NCI-H2107 treated with DMSO at 0.1 percent for 48 hours (cell line): Measurements from ENCODE around the gene CD7.

ENCODE experiments used
- DNase-seq: peaks from one replicate; lab custom pipeline; 2025; ENCODE audit not compliant: unreplicated experiment; lab: John Stamatoyannopoulos, UW

Gene CD7

DNA sequence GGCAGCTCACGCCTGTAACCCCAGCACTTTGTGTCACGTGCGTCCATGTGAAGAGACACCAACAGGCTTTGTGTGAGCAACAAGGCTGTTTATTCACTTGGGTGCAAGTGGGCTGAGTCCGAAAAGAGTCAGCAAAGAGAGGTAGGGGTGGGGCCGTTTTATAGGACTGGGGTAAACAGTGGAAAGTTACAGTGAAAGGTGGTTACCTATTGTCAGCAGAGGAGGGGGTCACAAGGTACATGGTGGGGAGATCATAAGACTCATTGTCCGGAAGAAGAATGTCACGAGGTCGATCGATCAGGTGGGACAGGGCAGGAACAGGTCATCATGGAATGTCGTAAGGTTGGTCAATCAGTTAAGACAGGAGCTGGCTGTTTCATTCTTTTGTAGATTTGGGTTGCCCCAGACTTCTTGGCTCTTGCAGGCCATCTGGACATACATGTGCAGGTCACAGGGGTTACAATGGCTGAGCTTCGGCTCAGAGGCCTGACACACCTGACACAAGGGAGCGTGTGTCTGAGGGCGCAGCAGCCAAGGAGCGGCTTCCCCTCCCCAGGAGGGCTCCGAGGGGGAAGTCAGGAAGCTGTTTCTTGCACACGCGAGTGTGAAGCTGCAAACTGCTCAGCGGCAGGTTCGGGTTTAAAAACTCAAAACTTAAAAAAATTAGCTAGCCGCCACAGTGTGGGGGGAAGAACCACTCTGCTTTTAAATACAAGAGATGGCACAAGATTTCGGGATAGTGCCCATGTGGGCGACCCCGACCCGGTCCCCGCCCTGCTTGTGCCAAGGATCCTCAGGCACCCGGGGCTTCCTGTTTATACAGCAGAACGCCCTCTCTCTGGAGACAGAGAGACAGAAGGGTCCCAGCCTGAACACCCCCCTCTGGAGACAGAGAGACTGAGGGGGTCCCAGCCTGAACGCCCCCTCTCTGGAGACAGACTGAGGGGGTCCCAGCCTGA lies 29.2 kb upstream of the CD7 start:
- DNase-seq = no peak

DNA sequence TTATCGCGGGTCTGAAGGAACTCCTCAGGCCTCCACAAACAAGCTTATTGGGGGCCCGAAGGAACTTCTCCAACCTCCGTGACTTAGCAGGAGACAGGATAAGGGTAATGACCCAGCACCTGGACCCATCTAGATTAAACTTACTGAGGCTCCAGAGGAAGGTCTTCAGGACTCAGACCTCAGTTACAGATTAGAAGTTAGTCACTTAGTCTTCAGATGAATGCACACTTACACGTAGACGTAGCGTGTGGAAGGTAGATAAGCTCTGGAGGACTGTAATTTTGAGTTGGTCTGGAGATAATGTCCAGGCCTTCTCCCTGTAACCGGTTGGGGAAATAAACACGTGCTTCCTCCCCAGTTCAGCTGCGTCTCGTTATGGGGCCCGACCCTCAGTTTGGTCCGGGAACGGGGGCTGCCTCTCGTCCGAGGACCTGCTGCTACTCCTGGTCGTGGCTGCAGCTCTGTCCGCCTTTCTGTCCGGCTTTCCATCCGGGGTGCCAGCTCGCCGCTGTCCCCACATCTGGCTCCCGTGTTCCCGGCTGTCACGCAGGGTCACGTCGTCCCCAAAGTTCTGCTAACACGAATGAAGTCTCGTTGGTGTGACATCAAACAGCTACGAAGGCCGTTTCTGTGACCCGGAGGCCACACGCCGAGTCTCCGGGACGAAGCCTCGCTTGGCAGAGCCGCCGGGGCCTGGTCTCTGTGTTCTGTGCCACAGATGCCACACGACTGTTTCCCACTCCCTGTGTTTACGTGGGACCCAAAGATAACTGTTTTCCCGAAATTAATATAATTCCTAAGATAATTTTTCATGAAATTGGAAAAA lies 28.0 kb upstream of the CD7 start:
- DNase-seq = no peak

DNA sequence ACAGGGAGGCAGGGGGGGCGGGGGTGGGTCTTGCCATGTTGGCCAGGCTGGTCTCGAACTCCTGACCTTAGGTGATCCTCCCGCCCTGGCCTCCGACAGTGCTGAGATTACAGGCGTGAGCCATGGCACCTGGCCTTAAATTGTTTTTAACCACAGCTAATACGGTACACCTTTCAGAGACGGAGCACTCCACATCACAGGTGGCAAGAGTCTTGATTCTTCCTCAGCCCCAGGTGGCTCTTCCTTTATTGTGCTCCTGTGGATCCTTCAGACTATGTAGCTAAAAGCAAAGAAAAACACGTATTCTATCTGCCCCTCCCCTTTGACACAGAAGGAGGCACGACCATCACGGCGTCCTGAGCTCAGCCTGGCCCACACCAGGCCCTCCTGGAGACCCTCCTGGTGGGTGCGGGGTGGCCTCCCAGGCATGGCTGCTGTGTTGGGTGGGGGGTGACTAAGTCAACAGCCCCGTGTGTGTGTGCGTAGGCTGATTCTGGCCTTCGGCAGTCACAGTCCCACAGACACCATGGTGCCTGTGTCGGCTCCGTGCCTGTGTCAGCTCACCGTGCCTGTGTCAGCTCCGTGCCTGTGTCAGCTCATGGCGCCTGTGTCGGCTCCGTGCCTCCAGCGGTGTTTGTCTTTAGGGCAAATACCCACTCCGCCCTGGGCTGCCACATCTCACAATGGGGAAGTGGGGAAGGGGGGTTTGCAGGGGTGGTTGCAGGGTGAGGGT lies 26.9 kb upstream of the CD7 start:
- no peak for DNase-seq

DNA sequence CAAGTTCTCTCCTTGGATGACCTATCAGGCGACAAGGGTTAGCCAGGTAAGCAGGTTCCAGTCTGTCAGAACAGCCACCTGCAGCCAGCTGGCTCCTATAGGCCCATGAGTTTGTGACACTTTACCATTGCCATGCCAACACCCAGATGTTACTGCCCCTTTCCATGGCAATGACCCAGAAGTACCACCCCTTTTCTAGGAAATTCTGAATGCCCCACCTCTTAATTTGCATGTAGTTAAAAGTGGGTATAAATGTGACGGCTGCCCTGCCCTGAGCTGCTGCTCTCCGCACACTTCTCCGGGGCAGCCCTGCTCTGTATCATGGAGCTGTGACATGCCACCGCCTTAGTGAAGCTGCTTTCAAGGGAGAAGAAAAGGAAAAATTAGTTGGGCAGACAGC lies 26.2 kb upstream of the CD7 start:
- DNase-seq = no peak

DNA sequence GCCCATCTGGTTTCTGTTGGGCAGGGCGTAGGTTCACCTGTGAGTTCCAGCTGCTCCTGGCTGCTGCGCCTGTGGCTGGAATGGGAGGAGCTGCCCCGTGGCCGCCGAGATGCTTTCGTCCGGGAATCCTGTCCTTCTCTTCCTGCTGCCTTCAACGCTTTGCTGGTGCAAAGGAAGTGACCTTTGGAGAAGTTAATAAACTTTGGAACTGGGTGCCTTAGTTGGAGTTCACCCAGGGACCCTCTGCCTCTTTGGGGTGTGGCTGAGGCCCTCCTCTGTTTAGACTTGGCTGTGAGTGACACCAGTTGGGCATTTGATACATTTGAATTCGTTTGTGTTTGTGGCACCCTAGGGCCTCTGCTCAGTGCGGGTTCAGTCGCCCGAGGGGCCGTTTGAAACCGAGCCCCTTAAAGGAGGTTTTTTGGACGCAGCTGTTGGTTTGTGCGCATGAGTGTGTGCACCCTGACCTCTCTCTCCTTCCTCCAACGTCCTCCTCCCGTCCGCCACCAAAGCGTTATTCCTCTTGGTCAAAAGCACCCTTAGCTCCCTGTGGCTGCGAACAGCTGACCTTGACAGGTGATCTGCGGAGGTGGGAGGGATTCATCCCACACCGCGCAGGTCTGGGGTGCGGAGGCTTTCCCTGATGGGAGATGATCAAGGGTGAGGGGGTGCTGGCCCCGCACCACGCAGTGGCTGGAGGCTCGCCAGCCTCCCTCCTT lies 25.1 kb upstream of the CD7 start:
- no peak for DNase-seq

DNA sequence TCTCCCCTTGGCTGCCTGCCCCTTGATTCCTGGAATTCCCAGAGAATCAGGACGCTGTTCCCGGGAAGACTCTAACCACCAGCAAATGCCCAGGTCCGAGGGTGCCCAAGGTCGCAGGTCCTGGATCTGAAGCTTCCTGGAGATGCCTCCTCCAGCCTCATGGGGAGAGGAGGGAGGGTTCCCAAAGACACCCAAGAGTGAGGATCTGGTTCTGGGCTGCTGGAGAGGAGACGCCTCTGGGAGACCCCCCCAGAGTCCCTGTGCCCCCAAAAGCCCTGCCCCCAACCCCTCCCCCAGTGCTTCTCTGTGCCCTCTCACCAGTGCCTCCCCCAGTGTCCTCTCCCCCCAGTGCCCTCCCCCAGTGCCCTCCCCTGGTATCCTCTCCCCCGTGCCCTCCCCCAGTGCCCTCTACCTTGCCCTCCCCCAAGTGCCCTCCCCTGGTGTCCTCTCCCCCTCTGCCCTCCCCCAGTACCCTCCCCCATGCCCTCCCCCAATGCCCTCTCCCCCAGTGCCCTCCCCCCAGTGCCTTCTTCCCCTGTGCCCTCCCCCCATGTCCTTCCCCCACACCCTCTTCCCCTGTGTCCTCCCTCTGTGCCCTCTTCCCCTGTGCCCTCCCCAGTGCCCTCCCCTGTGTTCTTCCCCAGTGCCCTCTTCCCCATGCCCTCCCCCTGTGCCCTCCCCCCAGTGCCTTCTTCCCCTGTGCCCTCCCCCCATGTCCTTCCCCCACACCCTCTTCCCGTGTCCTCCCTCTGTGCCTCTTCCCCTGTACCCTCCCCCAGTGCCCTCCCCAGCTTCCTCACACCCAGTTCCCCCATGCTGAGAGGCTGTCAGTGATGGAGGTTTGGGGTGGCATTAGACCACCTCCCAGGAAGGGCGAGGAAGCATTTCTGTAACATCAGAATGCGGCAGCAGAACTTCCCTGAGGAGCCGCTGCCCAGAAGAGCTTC lies 22.5 kb upstream of the CD7 start:
- DNase-seq = no peak

DNA sequence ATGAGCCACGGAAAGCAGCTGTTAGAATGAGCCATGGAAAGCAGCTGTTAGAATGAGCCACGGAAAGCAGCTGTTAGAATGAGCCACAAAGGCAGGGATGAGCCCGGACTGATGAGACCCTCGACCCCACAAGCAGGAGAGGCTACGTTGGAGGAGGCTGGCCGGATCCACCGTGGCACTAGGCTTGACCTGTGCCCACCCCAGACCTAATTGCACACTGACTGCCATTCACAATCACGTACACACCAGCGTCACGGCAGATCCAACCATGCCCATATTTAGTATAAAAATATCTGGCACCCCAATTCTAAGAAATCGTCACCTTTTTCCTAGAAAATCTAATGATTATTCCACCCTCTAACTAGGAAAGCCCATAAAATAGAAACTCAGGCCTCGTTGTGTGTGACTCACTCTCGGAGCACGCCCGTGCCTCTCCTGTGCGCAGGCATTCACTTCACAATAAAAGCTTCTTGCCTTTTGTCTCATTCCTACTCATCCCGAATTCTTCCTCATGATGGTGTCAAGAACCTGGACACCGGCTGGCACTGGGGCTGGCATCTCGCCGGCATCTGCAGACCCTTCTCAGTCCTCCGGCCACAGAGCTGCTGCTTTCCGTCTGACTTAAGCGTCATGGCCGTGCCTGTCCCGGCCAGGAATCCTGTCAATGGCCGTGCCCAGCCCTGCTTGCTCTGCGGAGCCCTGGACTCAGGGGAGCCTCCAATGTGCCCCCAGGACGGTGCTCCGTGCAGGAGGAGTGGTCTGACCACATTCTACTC lies 21.6 kb upstream of the CD7 start:
- no peak for DNase-seq

DNA sequence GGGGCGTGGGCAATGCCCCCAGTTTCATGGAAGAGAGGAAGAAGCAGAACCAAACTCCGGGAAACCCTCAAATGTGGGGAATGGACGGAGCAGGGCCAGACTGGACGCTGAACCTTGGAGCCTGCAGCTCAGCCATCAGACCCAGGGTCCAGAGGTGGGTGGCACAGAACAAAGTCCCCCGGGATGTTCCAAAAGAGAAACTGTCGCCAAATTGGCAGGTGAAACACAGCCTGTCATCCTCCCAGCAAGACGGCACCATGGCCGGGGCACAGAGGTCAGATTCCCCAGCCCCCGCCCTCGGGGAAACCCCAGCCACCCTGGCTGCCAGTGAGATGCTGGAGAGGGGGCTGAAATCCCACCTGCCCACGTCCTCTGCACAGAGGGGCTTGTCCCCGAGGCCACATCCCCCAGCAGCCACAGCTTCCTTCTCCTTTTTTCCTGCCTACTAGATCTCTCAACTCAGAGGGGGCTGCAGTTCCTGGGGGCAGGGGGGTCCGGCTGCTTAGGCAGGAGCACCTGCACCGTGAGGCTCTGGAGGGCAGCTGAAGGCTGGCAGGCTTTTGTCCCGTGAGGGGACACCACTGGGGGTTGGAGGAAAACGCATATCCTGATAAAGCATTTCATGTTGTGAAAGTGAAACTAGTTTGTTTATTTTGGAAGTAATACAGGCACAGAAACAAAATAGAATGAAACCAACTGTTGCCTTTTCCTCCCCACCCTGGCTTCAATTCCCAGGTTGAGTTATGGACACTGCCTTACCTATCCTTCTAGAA lies 17.4 kb upstream of the CD7 start:
- DNase-seq = no peak

DNA sequence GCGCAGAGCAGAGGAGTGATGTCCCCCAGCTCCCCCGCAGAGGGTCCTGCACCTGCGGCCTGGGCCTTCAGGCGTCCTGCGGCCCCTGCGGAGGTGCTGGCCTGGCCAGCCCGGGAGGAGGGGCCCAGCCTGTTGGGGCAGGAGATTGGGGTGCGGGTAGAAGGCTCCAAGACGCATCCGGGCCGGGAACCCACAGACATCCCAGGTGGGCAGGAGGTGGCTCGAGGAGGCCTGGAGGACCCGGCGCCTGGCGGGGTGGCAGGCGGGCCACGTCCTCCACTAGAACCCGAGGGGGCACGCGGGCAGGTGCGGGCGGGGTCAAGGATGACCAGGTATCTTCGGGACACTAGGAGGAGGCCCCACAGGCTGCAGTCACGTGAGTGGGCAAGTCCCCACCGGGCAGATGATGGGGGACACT lies 16.8 kb upstream of the CD7 start:
- no peak for DNase-seq

DNA sequence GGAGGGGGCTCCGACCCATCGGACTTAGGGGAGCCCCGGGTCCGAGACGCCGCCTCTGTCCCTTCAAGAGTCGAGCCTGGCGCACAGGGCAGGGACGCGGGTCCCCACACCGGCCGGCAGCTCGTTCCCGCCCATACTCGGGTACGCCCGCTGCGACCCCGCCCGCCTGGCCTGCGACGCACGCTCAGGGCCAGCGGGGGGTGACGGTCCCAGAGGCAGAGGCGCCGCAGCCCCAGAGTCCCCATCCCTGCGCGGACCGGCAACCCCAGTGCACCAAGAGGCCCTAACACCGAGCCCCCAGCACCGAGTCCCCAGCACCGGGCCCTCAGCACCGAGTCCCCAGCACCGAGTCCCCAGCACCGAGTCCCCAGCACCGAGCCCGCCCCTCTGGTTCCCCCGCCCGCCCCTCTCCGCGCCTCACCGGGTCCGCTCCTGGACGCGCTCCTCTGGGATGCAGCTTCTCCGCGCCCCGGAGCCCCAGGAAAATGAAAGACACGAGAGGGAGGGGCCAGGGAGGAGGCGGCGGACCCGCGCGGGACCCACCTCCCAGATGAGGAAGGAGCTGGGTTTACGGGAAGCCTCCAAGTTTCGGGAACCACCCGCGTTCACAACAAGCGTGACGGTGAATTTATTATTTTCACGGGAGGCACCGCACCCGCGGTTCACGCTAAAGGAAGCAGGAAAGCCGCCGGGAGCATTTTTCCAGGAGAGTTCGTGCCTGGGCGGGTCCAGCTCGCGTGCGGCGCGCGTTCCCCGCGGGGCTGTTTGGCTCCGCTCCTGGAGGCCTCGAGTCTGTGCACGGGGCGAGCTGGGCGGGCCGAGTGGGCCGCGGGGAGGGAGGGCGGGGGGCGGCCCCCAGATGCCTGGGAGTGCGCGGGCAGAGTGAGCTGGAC lies 16.1 kb upstream of the CD7 start, which contains the start of gene SECTM1:
SECTM1 (minus strand) TSS at position 488 of the 893 bp plus-strand sequence. CDS start 6,526 bp downstream, outside the sequence.
- no peak for DNase-seq

DNA sequence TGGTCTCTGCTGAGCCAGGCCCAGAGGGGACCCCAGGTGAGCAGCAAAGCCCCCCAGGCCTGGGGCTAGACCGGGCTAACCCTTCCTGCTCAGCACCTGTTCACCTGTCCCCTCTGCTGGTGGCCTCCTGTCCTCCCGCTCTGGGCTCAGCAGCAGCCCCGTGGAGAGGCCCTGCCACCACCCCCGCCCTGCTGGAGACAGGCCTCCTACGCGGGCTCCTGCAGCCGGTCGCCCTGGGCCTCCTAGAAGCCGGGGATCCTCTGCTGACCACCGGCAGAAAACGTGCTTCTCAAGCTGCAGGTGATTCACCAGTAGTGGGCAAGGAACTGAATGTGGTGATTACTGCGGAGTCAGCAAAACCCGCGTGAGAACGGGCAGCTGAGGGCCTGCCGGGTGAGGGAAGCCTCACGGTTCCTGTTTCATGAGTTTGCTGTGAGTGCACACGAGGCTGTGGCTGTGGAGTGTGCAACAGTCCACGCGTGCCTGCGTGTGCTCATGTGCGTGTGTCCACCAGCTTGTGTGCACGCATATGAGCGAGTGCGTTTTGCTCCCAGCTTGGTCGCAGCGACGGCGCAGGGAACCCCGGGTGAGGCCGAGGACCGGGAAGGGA lies 15.4 kb upstream of the CD7 start:
- DNase-seq = no peak

DNA sequence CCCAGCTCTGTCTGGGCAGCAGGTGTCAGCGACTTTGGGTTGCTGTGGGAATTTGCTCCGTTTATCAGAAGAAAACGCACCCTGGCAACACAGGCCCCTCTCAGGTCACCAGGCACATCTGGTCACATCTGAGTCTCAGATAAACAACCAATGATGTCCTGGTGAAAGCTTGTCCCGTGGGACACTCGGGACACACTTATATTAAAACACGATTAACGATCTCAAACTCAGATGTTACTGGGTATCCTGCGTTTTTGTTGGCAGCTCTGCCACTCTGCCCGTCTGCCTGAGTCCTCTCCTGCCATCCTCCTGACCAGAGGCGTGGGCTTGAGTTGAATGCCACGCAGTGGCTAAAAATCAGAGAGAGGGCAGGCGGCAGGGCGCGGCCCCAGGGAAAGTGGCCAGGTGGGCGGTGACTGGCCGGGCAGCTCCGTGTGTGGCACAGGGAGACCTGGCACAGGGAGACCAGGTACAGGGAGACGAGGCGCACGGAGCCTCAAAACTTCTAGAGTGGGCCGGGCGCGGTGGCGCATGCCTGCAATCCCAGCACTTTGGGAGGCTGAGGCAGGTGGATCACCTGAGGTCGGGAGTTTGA lies 14.0 kb upstream of the CD7 start:
- no peak for DNase-seq

DNA sequence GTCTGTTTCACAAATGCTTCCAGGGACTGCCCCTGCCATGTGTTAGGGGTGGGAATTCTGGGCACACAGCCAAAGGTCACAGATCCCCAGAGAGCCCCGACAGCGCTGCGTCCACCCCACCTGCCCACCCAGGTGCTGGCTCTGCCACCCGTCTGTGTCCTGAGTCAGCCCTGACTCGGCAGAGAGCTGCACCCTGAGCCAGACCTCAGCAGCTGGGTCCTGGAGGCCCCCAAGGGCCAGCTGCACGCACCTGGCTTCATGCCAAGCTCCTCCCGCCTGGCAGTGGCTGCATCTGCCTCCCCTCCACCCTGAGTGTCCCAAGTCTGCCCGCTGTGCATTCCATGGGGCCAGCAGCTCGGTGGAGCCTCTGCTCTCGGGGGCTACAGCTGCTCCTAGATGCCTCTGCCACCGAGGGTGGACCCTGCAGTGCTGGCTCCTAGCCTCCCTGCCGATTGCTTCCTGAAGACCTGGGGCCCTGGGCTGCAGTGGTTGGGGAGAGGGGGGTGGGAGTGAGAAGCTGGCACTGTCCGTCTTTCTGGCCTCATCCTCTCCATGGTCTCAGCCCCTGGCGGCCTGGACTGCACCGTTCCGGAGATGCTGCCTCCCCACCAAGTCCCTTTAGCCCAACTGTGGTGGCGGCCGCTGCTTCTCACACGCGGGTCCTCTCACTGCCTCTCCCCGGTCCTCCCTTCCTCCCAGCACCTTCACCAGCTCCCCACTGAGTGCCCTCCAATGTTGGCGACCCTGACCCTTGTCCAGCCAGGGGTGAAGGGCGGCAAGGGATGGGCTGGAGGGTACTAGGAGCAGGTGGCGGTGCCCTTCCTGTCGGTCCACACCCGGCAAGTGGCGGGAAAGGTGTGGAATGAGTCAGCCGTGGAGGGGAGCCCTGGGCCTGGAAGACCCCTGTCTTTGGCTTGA lies 13.2 kb upstream of the CD7 start:
- DNase-seq = peak; percentile 59

DNA sequence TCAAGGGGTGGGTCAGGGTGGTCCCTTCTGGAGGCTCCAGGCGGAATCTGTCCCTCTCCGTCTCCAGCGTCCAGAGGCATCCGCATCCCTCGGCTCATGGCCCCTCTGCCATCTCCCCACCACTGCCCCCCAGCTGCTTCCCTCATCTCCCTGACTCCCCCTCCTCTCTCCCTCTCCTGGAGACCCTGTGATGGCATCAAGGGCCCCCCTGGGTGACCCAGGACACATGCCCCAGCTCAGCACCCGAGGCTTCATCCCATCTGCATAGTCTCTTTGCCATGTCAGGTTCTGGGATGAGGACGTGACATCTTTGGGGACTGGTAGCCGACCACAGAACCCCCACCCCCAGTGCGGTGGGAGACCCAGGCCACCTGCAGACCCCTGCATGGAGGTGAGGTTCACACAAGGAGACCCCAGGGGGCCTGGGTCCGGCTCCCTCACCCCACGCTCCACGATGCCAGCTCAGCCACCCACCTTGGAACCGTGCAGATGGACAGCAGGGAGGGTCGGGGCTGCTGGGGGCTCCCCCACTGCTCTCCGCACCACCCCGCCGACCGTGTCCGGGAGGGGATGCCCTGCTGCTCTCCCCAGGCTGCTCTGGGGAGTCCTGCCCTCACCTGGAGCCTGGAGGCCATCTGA lies 12.4 kb upstream of the CD7 start:
- DNase-seq = no peak
